Inflammatory macrophage (primary cell): ENCODE results near the gene CCDC66.

Source experiments
- DNase-seq, 2 donors: peaks; one replicate each; pipeline ENCODE4 v3.0.0-alpha.2; 2020 to 2022

Gene CCDC66

GRCh38 chr3:56622381-56622780 is 65.4 kb downstream of the CCDC66 start:
- DNase-seq, result no peak

- no peak for DNase-seq
Measured at GRCh38 chr3:56624725-56625124, 67.8 kb downstream of the CCDC66 start.

DNA sequence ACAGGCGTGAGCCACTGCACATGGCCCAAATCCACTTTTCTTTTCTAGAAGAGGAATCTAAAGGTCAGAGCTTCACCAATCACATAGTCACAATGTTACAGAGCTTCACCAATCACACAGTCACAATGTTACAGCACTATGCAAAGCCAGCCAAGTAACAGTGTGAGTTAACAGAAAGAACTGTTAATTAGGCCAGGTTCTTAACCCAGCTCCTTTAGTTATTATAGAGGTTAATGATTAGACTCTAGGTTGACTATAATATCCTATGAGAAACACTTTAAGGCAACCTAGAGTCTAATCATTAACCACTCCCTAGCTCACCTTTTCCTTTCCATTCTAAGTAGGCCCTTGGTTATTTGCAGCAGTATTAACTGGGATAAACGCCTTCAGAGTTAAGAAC is 72.1 kb downstream of the CCDC66 start:
- no peak for DNase-seq

- DNase-seq, result no peak
Measured at GRCh38 chr3:56629451-56629850, 72.5 kb downstream of the CCDC66 start.

- DNase-seq, result no peak
Measured at GRCh38 chr3:56630966-56631365, 74.0 kb downstream of the CCDC66 start.

DNA sequence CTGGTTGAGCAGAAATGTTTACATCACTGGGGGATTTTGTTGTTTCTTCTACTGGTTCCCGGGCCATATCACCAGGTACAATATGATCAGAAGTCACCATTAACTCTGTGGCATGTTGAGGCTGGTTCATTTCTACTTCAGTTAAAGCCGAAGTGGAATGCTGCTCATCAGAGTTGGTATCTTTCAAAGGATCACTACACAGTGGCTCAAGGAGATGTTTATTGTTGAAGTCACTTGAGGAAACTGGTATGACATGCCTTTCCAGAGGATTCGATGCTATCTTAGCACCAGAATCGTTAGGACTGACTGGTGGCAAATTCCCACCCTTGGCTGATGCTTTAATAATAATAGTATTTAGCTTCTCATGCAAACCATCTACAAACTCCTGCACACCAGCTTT is 76.2 kb downstream of the CCDC66 start:
- DNase-seq, result no peak

GRCh38 chr3:56633602-56634535 is 76.9 kb downstream of the CCDC66 start:
- no peak for DNase-seq

- no peak for DNase-seq
Measured at GRCh38 chr3:56645407-56645806, 88.4 kb downstream of the CCDC66 start.

- no peak for DNase-seq
Measured at GRCh38 chr3:56654460-56654859, 97.5 kb downstream of the CCDC66 start.

- DNase-seq, result no peak
Measured at GRCh38 chr3:56655709-56656108, 98.7 kb downstream of the CCDC66 start.

DNA sequence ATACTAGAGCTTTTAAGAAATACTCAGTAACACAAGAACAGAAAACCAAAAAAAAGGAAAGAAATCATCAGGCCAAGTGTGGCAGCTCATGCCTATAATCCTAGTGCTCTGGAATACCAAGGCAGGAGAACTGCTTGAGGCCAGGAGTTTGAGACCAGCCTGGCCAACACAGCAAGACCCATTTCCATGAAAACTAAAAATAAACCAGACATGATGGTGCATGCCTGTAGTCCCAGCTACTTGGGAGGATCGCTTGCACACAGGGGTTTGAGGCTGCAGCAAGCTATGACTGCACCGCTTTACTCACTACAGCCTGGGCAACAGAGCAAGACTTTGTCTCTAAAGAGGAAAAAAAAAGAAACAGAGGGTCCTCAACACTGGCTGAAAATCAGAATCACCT is 107.8 kb downstream of the CCDC66 start:
- no peak for DNase-seq

- no peak for DNase-seq
Measured at GRCh38 chr3:56667973-56668579, 111.1 kb downstream of the CCDC66 start.
